IgD-negative memory B cell (primary cell): ENCODE measurements around the gene BMS1. TPM values are rescaled to one million over a fixed set of nuclear protein-coding genes. Genes with fewer than 3 reads are reported as not detected.
A peak's percentile ranks its signal among the peaks of the same experiment; 100 is the strongest.
"Not testable (repeated sequence)": the region's sequence is repeated elsewhere in the genome, so short reads cannot be mapped to it uniquely, and the experiment has no call there.

ENCODE experiments used
- H3K27ac Mint-ChIP-seq, 3 donors: one replicate each; pipeline ENCODE4 v1.8.0; 2020 to 2022; ENCODE audit warnings: mild to moderate bottlenecking in 3 of 3, mixed read lengths in 3 of 3, moderate library complexity in 1 of 3
- H3K27me3 Mint-ChIP-seq: one replicate; pipeline ENCODE4 v1.8.0; 2021; ENCODE audit warnings: mixed read lengths
- H3K36me3 Mint-ChIP-seq: one replicate; pipeline ENCODE4 v1.8.0; 2020; ENCODE audit warnings: mild to moderate bottlenecking, mixed read lengths
- H3K4me1 Mint-ChIP-seq, 3 donors: one replicate each; pipeline ENCODE4 v1.8.0; 2020 to 2022; ENCODE audit warnings: mixed read lengths in 3 of 3, mild to moderate bottlenecking in 1 of 3
- H3K4me3 Mint-ChIP-seq, 4 donors: one replicate each; pipeline ENCODE4 v1.8.0; 2020 to 2022; ENCODE audit warnings: mild to moderate bottlenecking in 4 of 4, mixed read lengths in 4 of 4, moderate library complexity in 3 of 4
- H3K9me3 Mint-ChIP-seq, 3 donors: one replicate each; pipeline ENCODE4 v1.8.0; 2020 to 2021; ENCODE audit warnings: mixed read lengths in 3 of 3, mild to moderate bottlenecking in 1 of 3
- polyA plus RNA-seq: library from polyadenylated mRNA; unstranded; fragments of 300-500 nt; fragmentation: Illumina TruSeq; gene quantifications from one replicate; pipeline ENCODE4 v1.2.3, GENCODE V29; 2021

BMS1 gene
- polyA plus RNA-seq, 1 donor from 2014 or later = 12.4 TPM

- Mint-ChIP-seq H3K4me3 (no peak overlapping the region), H3K9me3 (peaks cover 0 to 11% (median 4%) of the 10 kb centered on the region in 3 donors), H3K4me1 (no peaks in the 10 kb centered on the region), H3K36me3 (peaks cover 4% of the 10 kb centered on the region), H3K27me3 (peaks cover 13% of the 10 kb centered on the region), H3K27ac (no peak overlapping the region)
Observed at GRCh38 chr10:42769673-42770072, 12.9 kb upstream of the BMS1 start.

GRCh38 chr10:42776681-42777080 is 5.9 kb upstream of the BMS1 start:
- H3K9me3 Mint-ChIP-seq = peaks cover 0 to 3% (median 0%) of the 10 kb centered on the region in 3 donors
- H3K36me3 Mint-ChIP-seq = no peaks in the 10 kb centered on the region
- peak overlapping the region in 1 of 4 donors; percentile 29 for H3K4me3 Mint-ChIP-seq
- H3K4me1 Mint-ChIP-seq = peaks cover 7 to 14% (median 8%) of the 10 kb centered on the region in 3 donors
- no peak overlapping the region for H3K27ac Mint-ChIP-seq
- peaks cover 23% of the 10 kb centered on the region for H3K27me3 Mint-ChIP-seq

- peaks cover 14 to 27% (median 15%) of the 10 kb centered on the region in 3 donors for H3K4me1 Mint-ChIP-seq
Observed at GRCh38 chr10:42780456-42780855, 2.1 kb upstream of the BMS1 start.

GRCh38 chr10:42781893-42782445 is 626 bp upstream of the BMS1 start:
- Mint-ChIP-seq H3K4me1 (peaks cover 11 to 27% (median 16%) of the 10 kb centered on the region in 3 donors), H3K9me3 (no peaks in the 10 kb centered on the region), H3K36me3 (no peaks in the 10 kb centered on the region), H3K4me3 (peak overlapping the region; percentile 94 to 99 (median 94)), H3K27ac (peak overlapping the region; percentile 56 to 96 (median 78)), H3K27me3 (peaks cover 3% of the 10 kb centered on the region)

More at GRCh38 chr10:42780456-42780855, 2.1 kb upstream of the BMS1 start:
- Mint-ChIP-seq H3K4me3 (peak overlapping the region; percentile 3 to 94 (median 64)), H3K27ac (peak overlapping the region in 1 of 3 donors; percentile 77), H3K9me3 (peaks cover 0 to 2% (median 0%) of the 10 kb centered on the region in 3 donors), H3K36me3 (no peaks in the 10 kb centered on the region), H3K27me3 (peaks cover 13% of the 10 kb centered on the region)

- Mint-ChIP-seq H3K9me3 (no peaks in the 10 kb centered on the region), H3K27ac (peak overlapping the region; percentile 56 to 96 (median 78)), H3K4me1 (peaks cover 11 to 27% (median 16%) of the 10 kb centered on the region in 3 donors), H3K4me3 (peak overlapping the region; percentile 94 to 99 (median 94)), H3K36me3 (no peaks in the 10 kb centered on the region), H3K27me3 (no peaks in the 10 kb centered on the region)
Observed at GRCh38 chr10:42783181-42783549, 570 bp downstream of the BMS1 start.

- H3K27ac Mint-ChIP-seq = no peak overlapping the region
- H3K4me1 Mint-ChIP-seq = peaks cover 11 to 24% (median 14%) of the 10 kb centered on the region in 3 donors
- H3K4me3 Mint-ChIP-seq = peak overlapping the region in 1 of 4 donors; percentile 76
- H3K9me3 Mint-ChIP-seq = no peaks in the 10 kb centered on the region
- no peaks in the 10 kb centered on the region for H3K36me3 Mint-ChIP-seq
- H3K27me3 Mint-ChIP-seq = no peaks in the 10 kb centered on the region
Observed at GRCh38 chr10:42785759-42786158, 3.2 kb downstream of the BMS1 start.

- Mint-ChIP-seq H3K4me3 (no peak overlapping the region), H3K27me3 (no peaks in the 10 kb centered on the region), H3K27ac (no peak overlapping the region), H3K36me3 (peaks cover 9% of the 10 kb centered on the region), H3K9me3 (no peaks in the 10 kb centered on the region), H3K4me1 (peaks cover 0 to 4% (median 2%) of the 10 kb centered on the region in 3 donors)
Observed at GRCh38 chr10:42790835-42791234, 8.2 kb downstream of the BMS1 start.

GRCh38 chr10:42795701-42796100 is 13.1 kb downstream of the BMS1 start:
- H3K36me3 Mint-ChIP-seq = peaks cover 13% of the 10 kb centered on the region
- H3K9me3 Mint-ChIP-seq = no peaks in the 10 kb centered on the region
- H3K4me1 Mint-ChIP-seq = no peaks in the 10 kb centered on the region
- no peak overlapping the region for H3K4me3 Mint-ChIP-seq
- H3K27me3 Mint-ChIP-seq = no peaks in the 10 kb centered on the region
- H3K27ac Mint-ChIP-seq = no peak overlapping the region

GRCh38 chr10:42801135-42801534 is 18.5 kb downstream of the BMS1 start:
- Mint-ChIP-seq H3K4me3 (no peak overlapping the region), H3K27ac (no peak overlapping the region), H3K36me3 (peaks cover 16% of the 10 kb centered on the region), H3K4me1 (peaks cover 0 to 3% (median 2%) of the 10 kb centered on the region in 3 donors), H3K27me3 (no peaks in the 10 kb centered on the region), H3K9me3 (no peaks in the 10 kb centered on the region)

GRCh38 chr10:42802876-42803275 is 20.3 kb downstream of the BMS1 start:
- Mint-ChIP-seq H3K36me3 (peaks cover 22% of the 10 kb centered on the region), H3K27me3 (no peaks in the 10 kb centered on the region), H3K4me1 (peaks cover 0 to 6% (median 2%) of the 10 kb centered on the region in 3 donors), H3K4me3 (no peak overlapping the region), H3K27ac (no peak overlapping the region), H3K9me3 (no peaks in the 10 kb centered on the region)

GRCh38 chr10:42809676-42810075 is 27.1 kb downstream of the BMS1 start:
- Mint-ChIP-seq H3K9me3 (peaks cover 0 to 9% (median 3%) of the 10 kb centered on the region in 3 donors), H3K27me3 (no peaks in the 10 kb centered on the region), H3K4me1 (peaks cover 9 to 13% (median 11%) of the 10 kb centered on the region in 3 donors), H3K4me3 (no peak overlapping the region), H3K27ac (no peak overlapping the region), H3K36me3 (peaks cover 37% of the 10 kb centered on the region)

- peak overlapping the region in 1 of 3 donors; percentile 31 for H3K27ac Mint-ChIP-seq
- H3K4me3 Mint-ChIP-seq = no peak overlapping the region
- H3K36me3 Mint-ChIP-seq = peaks cover 44% of the 10 kb centered on the region
- H3K4me1 Mint-ChIP-seq = peaks cover 9 to 11% (median 10%) of the 10 kb centered on the region in 3 donors
- H3K27me3 Mint-ChIP-seq = no peaks in the 10 kb centered on the region
- peaks cover 0 to 10% (median 3%) of the 10 kb centered on the region in 3 donors for H3K9me3 Mint-ChIP-seq
Observed at GRCh38 chr10:42812028-42812427, 29.4 kb downstream of the BMS1 start.

- peaks cover 0 to 10% (median 3%) of the 10 kb centered on the region in 3 donors for H3K9me3 Mint-ChIP-seq
- H3K4me3 Mint-ChIP-seq = peak overlapping the region in 1 of 4 donors; percentile 52
- H3K27ac Mint-ChIP-seq, H3K4me1 Mint-ChIP-seq, H3K27me3 Mint-ChIP-seq: not testable (repeated sequence)
- H3K36me3 Mint-ChIP-seq = peaks cover 45% of the 10 kb centered on the region
Observed at GRCh38 chr10:42813989-42814687, 31.5 kb downstream of the BMS1 start.

GRCh38 chr10:42816334-42816733 is 33.7 kb downstream of the BMS1 start:
- not testable (repeated sequence) for H3K27ac Mint-ChIP-seq, H3K27me3 Mint-ChIP-seq, H3K4me1 Mint-ChIP-seq, H3K4me3 Mint-ChIP-seq
- Mint-ChIP-seq H3K9me3 (peaks cover 0 to 10% (median 3%) of the 10 kb centered on the region in 3 donors), H3K36me3 (peaks cover 48% of the 10 kb centered on the region)

- Mint-ChIP-seq H3K36me3 (peaks cover 47% of the 10 kb centered on the region), H3K27ac (no peak overlapping the region), H3K4me1 (peaks cover 2 to 5% (median 3%) of the 10 kb centered on the region in 3 donors), H3K27me3 (no peaks in the 10 kb centered on the region), H3K4me3 (peak overlapping the region in 1 of 4 donors; percentile 32), H3K9me3 (peaks cover 0 to 10% (median 3%) of the 10 kb centered on the region in 3 donors)
Observed at GRCh38 chr10:42816912-42817311, 34.3 kb downstream of the BMS1 start.
